Astrocyte of the spinal cord (primary cell): ENCODE data around the gene RFESD.

ENCODE experiments used
- DNase-seq: peaks from one replicate; pipeline ENCODE4 v3.0.0; 2011; ENCODE audit warnings: low read depth, low spot score
- H3K4me3 ChIP-seq: 2 replicates; pipeline ENCODE4 v1.5.1; 2011; ENCODE audit warnings: low read depth, mild to moderate bottlenecking, low read length, moderate library complexity
- in situ Hi-C: cut with HindIII; loops from 2 replicates; pipeline ENCODE4 v1.10.0; 2017; ENCODE audit warnings: low sequenced_read_pairs
- TF ChIP-seq, protein P1 (sequence below): IDR thresholded peaks from 2 replicates; pipeline ENCODE4 v1.5.1; 2012; ENCODE audit warnings: low read depth, mild to moderate bottlenecking, low read length, inconsistent platforms

RFESD gene

DNA sequence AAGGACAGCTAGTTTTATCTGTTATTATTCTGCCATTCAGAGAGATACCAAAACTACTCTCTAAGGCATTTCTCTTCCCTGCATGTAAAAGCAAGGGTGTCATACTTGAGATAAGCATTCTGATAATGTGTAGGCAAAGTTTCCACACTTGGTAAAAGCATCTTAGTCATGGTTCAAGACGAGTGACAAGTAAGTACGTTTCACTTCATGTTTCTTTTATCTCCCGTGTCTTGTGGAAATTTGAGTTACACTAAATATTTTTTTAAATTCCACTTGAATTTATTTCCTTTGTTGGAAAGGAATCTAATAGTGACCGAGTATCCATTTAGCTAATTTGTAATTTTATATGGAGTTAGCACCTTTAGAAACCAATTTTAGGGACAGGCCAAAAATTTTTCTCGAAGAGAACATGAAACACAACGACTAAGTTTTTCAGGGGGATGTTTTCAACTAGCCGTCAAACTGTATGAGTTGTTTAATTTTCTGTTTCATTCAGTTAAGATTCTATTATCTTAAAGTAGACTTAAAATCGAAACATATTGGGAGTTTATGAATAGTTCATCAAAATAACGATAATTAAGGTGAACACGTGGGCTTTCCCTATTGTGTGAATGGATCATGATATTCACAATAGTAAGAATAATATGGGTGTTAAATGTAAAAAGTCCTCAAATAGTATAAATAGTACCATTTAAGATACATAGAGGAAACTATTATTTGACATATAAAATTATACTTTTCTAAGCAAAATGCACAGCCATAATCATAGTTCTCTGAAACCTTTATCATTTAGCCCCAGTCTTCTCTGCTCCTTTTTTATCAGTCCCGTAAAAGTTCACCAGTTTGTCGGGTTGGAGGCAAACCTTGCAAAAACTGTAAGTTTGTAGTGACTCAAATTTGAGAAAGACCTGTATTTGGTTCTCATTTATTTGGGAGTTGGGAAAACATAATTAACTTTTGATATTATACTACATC lies 1.6 kb downstream of the RFESD start:
- TF ChIP-seq, protein P1, sequence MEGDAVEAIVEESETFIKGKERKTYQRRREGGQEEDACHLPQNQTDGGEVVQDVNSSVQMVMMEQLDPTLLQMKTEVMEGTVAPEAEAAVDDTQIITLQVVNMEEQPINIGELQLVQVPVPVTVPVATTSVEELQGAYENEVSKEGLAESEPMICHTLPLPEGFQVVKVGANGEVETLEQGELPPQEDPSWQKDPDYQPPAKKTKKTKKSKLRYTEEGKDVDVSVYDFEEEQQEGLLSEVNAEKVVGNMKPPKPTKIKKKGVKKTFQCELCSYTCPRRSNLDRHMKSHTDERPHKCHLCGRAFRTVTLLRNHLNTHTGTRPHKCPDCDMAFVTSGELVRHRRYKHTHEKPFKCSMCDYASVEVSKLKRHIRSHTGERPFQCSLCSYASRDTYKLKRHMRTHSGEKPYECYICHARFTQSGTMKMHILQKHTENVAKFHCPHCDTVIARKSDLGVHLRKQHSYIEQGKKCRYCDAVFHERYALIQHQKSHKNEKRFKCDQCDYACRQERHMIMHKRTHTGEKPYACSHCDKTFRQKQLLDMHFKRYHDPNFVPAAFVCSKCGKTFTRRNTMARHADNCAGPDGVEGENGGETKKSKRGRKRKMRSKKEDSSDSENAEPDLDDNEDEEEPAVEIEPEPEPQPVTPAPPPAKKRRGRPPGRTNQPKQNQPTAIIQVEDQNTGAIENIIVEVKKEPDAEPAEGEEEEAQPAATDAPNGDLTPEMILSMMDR, result no peak
- no peak overlapping the region for H3K4me3 ChIP-seq
- in situ Hi-C loops, result no loop called here
- no peak for DNase-seq

DNA sequence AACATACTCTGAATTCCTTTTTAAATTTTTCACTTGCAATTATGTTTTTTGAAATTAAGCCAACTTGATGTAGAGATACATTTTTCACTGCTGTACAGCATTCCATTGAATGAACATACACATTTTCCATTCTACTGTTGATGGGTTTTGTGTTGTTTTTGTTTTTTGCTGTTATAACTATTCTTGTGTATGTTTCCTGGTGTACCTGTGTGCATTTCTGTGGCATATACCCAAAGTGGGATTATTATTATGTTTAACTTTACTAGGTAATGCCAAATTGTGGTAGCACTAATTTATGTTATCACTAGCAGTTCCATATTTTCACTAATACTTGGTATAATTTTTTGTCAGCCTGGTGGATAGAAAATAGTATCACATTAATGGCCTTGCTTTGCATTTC lies 2.7 kb downstream of the RFESD start:
- TF ChIP-seq, protein P1, result no peak
- no peak overlapping the region for H3K4me3 ChIP-seq
- in situ Hi-C loops, result no loop called here
- no peak for DNase-seq

DNA sequence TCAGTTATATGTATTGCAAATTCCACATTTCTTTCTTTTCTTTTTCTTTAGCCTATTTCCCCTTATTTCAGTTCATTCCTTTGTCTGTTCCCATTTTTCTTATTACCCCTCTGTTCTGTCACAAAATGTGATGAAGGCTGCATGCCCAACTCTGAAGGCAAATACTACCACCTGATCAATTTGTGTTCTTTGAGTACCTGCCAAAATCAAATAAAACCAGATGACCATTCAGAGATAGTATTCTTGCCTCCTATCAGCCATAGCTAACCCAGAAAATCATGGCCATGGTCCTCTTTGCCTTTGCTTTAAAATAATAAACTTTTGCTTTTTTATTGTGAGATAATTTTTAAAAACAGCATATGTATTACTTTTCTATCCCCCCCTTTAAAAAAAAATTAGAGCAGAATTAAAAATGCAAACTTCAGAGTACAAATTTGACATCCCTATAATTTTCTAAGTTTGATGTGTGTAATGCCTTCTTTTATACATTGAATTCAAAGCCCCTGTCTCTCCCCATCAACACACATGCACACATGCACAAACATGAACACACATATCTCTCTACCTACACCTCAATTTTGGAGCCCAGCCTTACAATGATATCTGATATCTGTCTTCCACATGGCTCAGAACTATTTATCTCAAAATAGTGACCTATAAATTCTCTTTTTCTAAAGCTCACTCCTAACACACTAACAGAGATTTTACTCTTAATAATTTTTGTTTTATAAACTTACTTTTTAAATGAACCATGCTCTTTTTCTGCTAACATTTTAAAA lies 3.5 kb downstream of the RFESD start:
- in situ Hi-C loops, result loop anchor here (25.0 kb wide), 2 partner anchors 187 to 687 kb away; no protein-coding TSS in a partner anchor
- TF ChIP-seq, protein P1, result no peak
- H3K4me3 ChIP-seq, result no peak overlapping the region
- DNase-seq, result no peak

GRCh38 chr5:95652849-95653248 lies 6.3 kb downstream of the RFESD start:
- TF ChIP-seq, protein P1, result no peak
- DNase-seq, result no peak
- H3K4me3 ChIP-seq, result no peak overlapping the region
- in situ Hi-C loops, result loop anchor here (25.0 kb wide), 2 partner anchors 184 to 684 kb away; no protein-coding TSS in a partner anchor

- no peak for DNase-seq
- TF ChIP-seq, protein P1, result no peak
- in situ Hi-C loops, result loop anchor here (25.0 kb wide), 2 partner anchors 183 to 683 kb away; no protein-coding TSS in a partner anchor
- H3K4me3 ChIP-seq, result no peak overlapping the region
Observed at GRCh38 chr5:95654196-95654595, 7.6 kb downstream of the RFESD start.

- TF ChIP-seq, protein P1, result no peak
- H3K4me3 ChIP-seq, result no peak overlapping the region
- no peak for DNase-seq
- in situ Hi-C loops, result loop anchor here (25.0 kb wide), 2 partner anchors 182 to 682 kb away; no protein-coding TSS in a partner anchor
Observed at GRCh38 chr5:95655575-95655974, 9.0 kb downstream of the RFESD start.
